ENCODE data around the gene RPS6KC1.
"Not testable (repeated sequence)": the region's sequence is repeated elsewhere in the genome, so short reads cannot be mapped to it uniquely, and the experiment has no call there.

RPS6KC1 gene

DNA sequence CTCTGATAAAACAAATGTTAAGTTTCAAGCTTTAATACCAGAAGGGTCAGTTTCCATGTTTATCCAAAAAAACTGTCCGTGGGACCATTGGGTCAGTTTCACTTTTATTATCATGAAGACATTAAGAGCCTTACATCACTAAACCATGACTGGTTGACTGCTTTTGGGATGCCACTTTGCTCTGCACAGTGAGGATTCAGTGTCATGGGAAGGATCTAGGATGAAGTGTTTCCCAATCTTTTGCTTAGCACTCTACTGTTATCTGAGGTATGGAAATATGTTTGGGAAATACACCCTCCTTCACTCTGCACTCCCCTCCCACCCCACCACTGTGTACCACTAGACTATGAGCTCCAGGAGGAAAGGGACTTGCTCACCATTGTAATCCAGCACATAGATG is 16.3 kb downstream of the RPS6KC1 start:
- TF ChIP-seq TAF1 (IDR thresholded peaks at IDR 0.05; ENCODE audit: low read depth, low read length), result no peak
- no peak for TF ChIP-seq POLR2AphosphoS5 (IDR thresholded peaks at IDR 0.05; ENCODE audit: low read depth, low read length)
- TF ChIP-seq PAX5 (IDR thresholded peaks at IDR 0.05; ENCODE audit: insufficient read depth, low read length, severe bottlenecking), result no peak
- no peak for DNase-seq (ENCODE audit: insufficient read length, low spot score)
- no peak for FAIRE-seq

DNA sequence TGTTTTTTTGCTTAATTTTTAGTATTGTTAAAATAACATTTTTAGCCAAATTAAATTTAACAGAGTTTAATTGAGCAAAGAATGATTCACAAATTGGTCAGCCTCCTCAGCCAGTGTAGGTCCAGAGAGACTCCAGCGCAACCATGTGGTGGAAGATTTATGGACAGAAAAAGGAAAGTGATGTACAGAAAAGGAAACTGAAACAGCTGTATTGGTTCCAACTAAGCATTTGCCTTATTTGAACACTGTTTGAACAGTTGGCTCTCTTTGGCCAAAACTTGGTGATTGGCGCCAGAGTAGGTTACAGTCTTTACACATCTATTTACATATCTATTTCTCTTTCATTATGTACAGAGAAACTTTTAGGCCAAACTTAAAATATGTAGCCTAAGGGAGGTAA is 19.4 kb downstream of the RPS6KC1 start:
- DNase-seq (ENCODE audit: insufficient read length, low spot score) (no peak), FAIRE-seq (peak; percentile 61)
- TF ChIP-seq POU2F2 (IDR thresholded peaks at IDR 0.05; ENCODE audit: low read depth, low read length) (no peak), TAF1 (IDR thresholded peaks at IDR 0.05; ENCODE audit: low read depth, low read length) (no peak), POLR2A (IDR thresholded peaks at IDR 0.05; ENCODE audit: low read depth, low read length) (no peak), POLR2AphosphoS5 (IDR thresholded peaks at IDR 0.05; ENCODE audit: low read depth, low read length) (no peak), PAX5 (IDR thresholded peaks at IDR 0.05; ENCODE audit: insufficient read depth, low read length, severe bottlenecking) (no peak), SPI1 (IDR thresholded peaks at IDR 0.05; ENCODE audit: low read depth, low read length) (no peak)

DNA sequence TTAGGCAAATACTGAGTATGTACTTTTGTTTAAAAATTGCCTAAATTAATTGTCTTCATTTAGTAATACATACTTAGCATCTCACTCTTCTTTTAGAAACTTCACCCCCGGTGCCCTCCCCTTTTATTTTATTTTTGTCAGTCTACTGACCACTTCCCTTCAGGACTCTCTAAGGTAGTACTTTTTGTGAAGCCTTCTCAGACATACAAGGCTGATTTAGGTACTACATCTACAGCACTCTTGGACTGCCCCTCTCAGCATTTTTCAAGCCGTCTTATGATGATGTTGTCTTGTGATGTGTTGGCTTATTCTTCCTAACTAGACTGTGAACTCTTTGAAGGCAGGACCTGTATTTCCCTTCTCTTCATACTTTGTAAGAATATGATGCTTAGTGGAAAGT is 24.7 kb downstream of the RPS6KC1 start:
- peak; percentile 55 for FAIRE-seq
- TF ChIP-seq SPI1 (IDR thresholded peaks at IDR 0.05; ENCODE audit: low read depth, low read length) (peak; percentile 74), TAF1 (IDR thresholded peaks at IDR 0.05; ENCODE audit: low read depth, low read length) (no peak)
- DNase-seq (ENCODE audit: insufficient read length, low spot score), result no peak

DNA sequence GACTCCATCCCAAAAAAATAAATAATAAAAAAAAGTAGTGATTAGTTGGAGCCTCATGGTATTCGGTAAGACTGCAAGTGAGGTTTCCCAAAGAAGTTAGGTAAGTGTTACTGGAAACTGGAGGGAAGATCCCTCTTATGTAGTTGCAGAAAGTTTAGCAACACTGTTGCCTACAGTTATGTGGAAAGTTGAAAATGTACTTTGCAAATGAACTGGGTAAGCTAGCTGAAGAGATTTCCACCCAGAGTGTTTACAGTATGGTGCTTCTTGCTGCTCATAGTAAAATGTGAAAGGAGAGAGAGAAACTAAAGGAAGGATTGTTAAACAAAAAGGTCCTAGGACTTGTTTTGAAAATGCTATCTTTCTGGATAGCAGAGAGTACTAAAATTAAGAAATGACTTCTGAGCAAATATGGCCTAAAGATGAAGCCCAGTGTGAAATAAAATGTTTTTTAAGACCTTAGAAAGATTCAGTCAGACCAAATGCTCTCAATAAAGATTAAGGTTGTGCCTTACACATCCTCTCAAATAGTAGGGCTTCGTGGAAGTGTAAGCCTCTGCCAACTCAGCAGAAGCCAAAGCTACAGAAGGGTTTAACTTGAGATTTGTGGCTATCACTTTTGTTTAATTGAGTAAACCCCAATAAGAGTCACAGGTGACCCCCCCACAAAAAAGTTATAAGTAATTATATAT is 31.5 kb downstream of the RPS6KC1 start:
- DNase-seq (ENCODE audit: insufficient read length, low spot score), result no peak
- FAIRE-seq, result no peak
- TF ChIP-seq TAF1 (IDR thresholded peaks at IDR 0.05; ENCODE audit: low read depth, low read length), result no peak
- TF ChIP-seq POLR2AphosphoS5 (IDR thresholded peaks at IDR 0.05; ENCODE audit: low read depth, low read length), result no peak
- TF ChIP-seq PAX5 (IDR thresholded peaks at IDR 0.05; ENCODE audit: insufficient read depth, low read length, severe bottlenecking), result no peak
- no peak for TF ChIP-seq POLR2A (IDR thresholded peaks at IDR 0.05; ENCODE audit: low read depth, low read length)
- TF ChIP-seq SPI1 (IDR thresholded peaks at IDR 0.05; ENCODE audit: low read depth, low read length), result no peak
- no peak for TF ChIP-seq POU2F2 (IDR thresholded peaks at IDR 0.05; ENCODE audit: low read depth, low read length)

DNA sequence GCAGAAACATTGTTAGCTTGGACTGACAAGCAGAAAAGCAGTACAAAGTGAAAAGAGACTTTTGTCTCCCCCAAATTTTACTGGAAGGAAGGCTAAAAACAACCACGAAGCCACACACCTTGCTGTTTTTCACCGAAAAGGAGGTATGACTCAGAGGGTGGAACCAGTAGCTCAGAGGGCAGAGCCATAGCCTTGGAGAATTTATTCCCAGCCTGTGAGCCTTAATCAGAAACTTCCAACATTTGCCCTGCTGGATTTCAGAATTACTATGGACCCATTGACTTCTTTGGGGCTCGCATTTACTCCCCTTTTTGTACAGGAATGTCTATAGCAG is 32.0 kb downstream of the RPS6KC1 start:
- no peak for DNase-seq (ENCODE audit: insufficient read length, low spot score)

DNA sequence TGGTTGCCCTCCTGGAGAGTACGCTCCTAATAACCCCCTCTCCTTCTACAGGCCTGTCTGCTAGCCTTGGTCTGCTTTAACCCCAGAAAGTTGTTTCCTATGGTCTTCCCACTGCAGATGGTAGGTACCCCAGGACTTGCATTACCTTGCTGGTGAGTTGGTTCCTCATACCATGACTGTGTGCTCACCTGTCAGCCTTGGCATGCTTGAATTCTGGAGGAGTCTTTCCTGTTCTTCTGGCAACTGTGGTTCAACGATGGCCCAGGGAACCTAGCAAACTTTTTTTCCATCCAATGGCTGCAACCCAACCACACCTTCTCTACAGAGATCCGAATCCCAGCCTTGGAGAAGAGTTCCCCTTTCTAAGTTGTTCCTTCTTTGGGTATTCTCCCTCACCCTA is 36.9 kb downstream of the RPS6KC1 start:
- FAIRE-seq (no peak), DNase-seq (ENCODE audit: insufficient read length, low spot score) (no peak)
- TF ChIP-seq POLR2AphosphoS5 (IDR thresholded peaks at IDR 0.05; ENCODE audit: low read depth, low read length) (no peak), SPI1 (IDR thresholded peaks at IDR 0.05; ENCODE audit: low read depth, low read length) (no peak), POLR2A (IDR thresholded peaks at IDR 0.05; ENCODE audit: low read depth, low read length) (no peak), TAF1 (IDR thresholded peaks at IDR 0.05; ENCODE audit: low read depth, low read length) (no peak)

More for the DNA sequence above, 32.0 kb downstream of the RPS6KC1 start:
- TF ChIP-seq SPI1 (IDR thresholded peaks at IDR 0.05; ENCODE audit: low read depth, low read length), result no peak
- TF ChIP-seq PAX5 (IDR thresholded peaks at IDR 0.05; ENCODE audit: insufficient read depth, low read length, severe bottlenecking), result no peak
- no peak for TF ChIP-seq TAF1 (IDR thresholded peaks at IDR 0.05; ENCODE audit: low read depth, low read length)
- no peak for TF ChIP-seq POLR2A (IDR thresholded peaks at IDR 0.05; ENCODE audit: low read depth, low read length)
- TF ChIP-seq POLR2AphosphoS5 (IDR thresholded peaks at IDR 0.05; ENCODE audit: low read depth, low read length), result no peak
- no peak for TF ChIP-seq POU2F2 (IDR thresholded peaks at IDR 0.05; ENCODE audit: low read depth, low read length)
- FAIRE-seq, result no peak

DNA sequence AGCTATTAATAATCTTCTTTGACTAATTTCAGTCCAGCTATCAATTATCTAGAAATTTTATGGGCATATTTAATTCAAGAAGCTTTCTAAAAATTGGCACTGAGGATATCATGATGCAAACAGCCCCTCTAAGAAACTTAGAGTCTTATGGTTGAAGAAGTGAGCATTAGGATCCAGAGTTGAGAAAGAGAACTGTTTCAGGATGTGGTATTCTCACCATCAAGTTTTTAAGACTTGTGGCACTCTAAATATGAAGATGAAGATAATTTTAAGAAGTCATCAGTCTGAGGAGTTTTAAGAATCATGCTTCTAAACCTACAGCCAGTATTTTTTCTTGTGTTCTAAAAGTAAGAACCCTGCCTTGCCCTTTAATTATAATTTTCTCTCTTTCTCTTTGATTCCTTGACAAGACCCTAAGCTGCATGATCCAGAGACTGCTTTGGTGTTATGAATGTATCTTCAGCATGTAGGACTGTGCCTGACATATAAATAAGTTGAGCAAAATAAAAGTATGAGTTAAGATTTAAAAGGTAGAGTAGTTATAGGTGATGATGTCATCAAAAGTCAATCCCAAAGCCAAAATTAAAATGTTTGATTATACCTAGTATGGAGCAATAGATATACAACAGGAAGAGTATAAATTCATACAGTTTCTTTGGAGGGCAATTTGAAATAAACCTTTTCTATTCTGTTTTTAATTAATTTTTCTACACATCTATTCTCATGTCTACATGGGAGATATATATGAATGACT is 39.1 kb downstream of the RPS6KC1 start:
- FAIRE-seq, result no peak
- no peak for DNase-seq (ENCODE audit: insufficient read length, low spot score)
- TF ChIP-seq POLR2A (IDR thresholded peaks at IDR 0.05; ENCODE audit: low read depth, low read length), result no peak
- no peak for TF ChIP-seq PAX5 (IDR thresholded peaks at IDR 0.05; ENCODE audit: insufficient read depth, low read length, severe bottlenecking)
- TF ChIP-seq POU2F2 (IDR thresholded peaks at IDR 0.05; ENCODE audit: low read depth, low read length), result no peak
- TF ChIP-seq TAF1 (IDR thresholded peaks at IDR 0.05; ENCODE audit: low read depth, low read length), result no peak
- no peak for TF ChIP-seq POLR2AphosphoS5 (IDR thresholded peaks at IDR 0.05; ENCODE audit: low read depth, low read length)
- TF ChIP-seq SPI1 (IDR thresholded peaks at IDR 0.05; ENCODE audit: low read depth, low read length), result no peak

DNA sequence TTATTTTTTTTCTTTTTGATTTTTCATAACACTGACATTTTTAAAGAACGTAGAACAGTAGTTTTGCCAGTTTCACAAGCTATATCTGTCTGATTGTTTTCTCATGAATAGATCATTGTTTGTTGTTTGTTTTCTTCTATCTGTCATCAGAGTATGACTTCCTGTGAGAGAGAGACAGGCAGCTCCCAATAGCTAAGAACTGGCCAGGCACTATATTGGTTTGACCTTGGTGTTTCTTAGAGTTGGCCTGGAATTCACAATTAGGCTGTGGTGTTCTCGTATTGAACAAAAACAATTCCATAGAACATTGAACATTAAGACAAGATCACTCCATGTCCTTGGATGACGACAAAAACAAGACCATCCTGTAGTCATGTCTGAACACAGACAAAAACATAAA is 43.4 kb downstream of the RPS6KC1 start:
- no peak for DNase-seq (ENCODE audit: insufficient read length, low spot score)
- TF ChIP-seq POLR2A (IDR thresholded peaks at IDR 0.05; ENCODE audit: low read depth, low read length) (no peak), POLR2AphosphoS5 (IDR thresholded peaks at IDR 0.05; ENCODE audit: low read depth, low read length) (no peak), POU2F2 (IDR thresholded peaks at IDR 0.05; ENCODE audit: low read depth, low read length) (no peak), SPI1 (IDR thresholded peaks at IDR 0.05; ENCODE audit: low read depth, low read length) (no peak), PAX5 (IDR thresholded peaks at IDR 0.05; ENCODE audit: insufficient read depth, low read length, severe bottlenecking) (no peak)
- no peak for FAIRE-seq

DNA sequence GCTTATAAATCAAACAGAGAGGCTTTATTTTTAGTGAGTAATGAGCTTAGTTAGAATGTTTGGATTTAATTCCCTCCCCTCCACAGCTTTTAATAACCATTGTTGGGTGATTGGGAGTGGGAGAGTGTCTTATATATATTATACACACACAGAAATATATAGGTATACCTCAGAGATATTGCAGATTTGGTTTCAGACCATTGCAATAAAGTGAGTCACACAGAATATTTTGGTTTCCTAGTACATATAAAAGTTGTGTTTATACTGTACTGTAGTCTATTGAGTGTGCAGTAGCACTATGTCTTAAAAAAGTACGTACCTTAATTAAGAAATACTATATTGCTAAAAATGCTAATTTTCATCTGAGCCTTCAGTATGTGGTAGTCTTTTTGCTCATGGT is 44.4 kb downstream of the RPS6KC1 start:
- TF ChIP-seq TAF1 (IDR thresholded peaks at IDR 0.05; ENCODE audit: low read depth, low read length) (no peak), POLR2AphosphoS5 (IDR thresholded peaks at IDR 0.05; ENCODE audit: low read depth, low read length) (no peak), SPI1 (IDR thresholded peaks at IDR 0.05; ENCODE audit: low read depth, low read length) (no peak), POU2F2 (IDR thresholded peaks at IDR 0.05; ENCODE audit: low read depth, low read length) (no peak)
- no peak for FAIRE-seq
- DNase-seq (ENCODE audit: insufficient read length, low spot score), result no peak

DNA sequence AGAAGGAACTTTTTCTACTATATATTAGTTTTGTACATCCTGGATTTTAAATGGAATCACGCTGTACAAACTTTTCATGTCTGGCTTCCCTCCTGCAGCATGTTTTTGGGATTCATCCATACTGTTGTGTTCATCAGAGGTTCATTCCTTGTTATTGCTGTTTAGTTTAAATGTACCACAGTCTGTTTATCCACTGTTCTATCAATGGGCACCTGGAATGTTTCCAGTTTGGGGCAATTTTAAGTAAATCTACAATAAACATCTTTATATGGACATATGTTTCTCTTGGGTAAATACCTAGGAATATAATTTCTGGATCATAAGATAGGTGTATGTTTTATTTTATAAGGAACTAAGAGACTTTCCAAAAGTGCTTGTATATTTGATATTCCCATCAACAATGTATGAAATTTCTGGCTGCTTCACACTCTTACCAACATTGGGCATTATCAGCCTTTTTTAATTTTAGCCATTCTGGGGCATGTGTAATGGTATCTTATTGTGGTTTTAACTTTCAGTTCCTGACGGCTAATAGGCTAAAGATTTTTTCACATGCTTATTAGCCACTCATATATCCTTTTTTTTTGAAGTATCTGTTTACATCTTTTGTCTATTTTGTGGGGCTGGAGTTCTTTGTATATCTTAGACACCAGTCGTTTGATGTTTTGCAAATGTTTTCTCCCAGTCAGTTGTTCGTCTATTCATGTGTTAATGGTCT is 48.8 kb downstream of the RPS6KC1 start:
- TF ChIP-seq POLR2A (IDR thresholded peaks at IDR 0.05; ENCODE audit: low read depth, low read length) (no peak), SPI1 (IDR thresholded peaks at IDR 0.05; ENCODE audit: low read depth, low read length) (peak; percentile 59)
- DNase-seq (ENCODE audit: insufficient read length, low spot score), result no peak
- no peak for FAIRE-seq

DNA sequence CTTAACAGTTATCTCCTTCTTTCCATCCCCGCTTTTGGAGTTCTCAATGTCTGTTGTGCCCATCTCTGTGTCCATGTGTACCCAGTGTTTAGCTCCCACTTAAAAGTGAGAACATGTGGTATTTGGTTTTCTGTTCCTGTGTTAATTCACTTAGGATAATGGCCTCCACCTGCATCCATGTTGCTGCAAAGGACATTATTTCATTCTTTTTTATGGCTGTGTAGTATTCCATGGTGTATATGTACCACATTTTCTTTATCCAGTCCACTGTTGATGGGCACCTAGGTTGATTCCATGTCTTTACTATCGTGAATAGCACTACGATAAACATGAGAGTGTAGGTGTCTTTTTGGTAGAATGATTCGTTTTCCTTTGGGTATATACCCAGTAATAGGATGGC is 49.5 kb downstream of the RPS6KC1 start:
- FAIRE-seq; DNase-seq (ENCODE audit: insufficient read length, low spot score): not testable (repeated sequence)

Data from GM12891 (cell line).